CD4-positive, CD25-positive, alpha-beta regulatory T cell (primary cell): Measurements from ENCODE around the gene NAV2. TPM values are rescaled to one million over a fixed set of nuclear protein-coding genes. Genes with fewer than 3 reads are reported as not detected.

Experiments
- ATAC-seq, 2 donors: fragments of 150-1000 bp; cut with Tn5 transposase; one replicate each; pipeline ENCODE4 v1.10.0; 2021; ENCODE audit warnings: low read depth in 2 of 2, moderate number of reproducible peaks in 2 of 2, moderate library complexity in 1 of 2
- DNase-seq, 3 donors: peaks; one replicate each; pipeline versions ENCODE4 v3.0.0 to v3.0.0-alpha.2; 2012 to 2022; ENCODE audit warnings: mixed read lengths in 1 of 3
- H3K27ac ChIP-seq: one replicate; pipeline ENCODE4 v1.7.0; 2013; ENCODE audit warnings: mild to moderate bottlenecking, low read length; ENCODE audit not compliant: insufficient read depth, poor library complexity, severe bottlenecking
- H3K27me3 ChIP-seq: one replicate; pipeline ENCODE4 v1.7.0; 2013; ENCODE audit warnings: low read length; ENCODE audit not compliant: control insufficient read depth, insufficient read depth
- H3K36me3 ChIP-seq: one replicate; pipeline ENCODE4 v1.7.0; 2013; ENCODE audit warnings: mild to moderate bottlenecking, low read length, moderate library complexity; ENCODE audit not compliant: control insufficient read depth, insufficient read depth
- H3K4me1 ChIP-seq: 2 replicates; pipeline ENCODE4 v1.7.0; 2013; ENCODE audit warnings: mild to moderate bottlenecking, low read length; ENCODE audit not compliant: insufficient read depth, control insufficient read depth, poor library complexity, severe bottlenecking
- H3K4me3 ChIP-seq: one replicate; pipeline ENCODE4 v1.7.0; 2013; ENCODE audit warnings: low read depth, mild to moderate bottlenecking, low read length, moderate library complexity
- H3K9me3 ChIP-seq, 2 experiments: 1 replicate in 1 of 2; 2 replicates in 1 of 2; pipeline ENCODE4 v1.7.0; 2013; ENCODE audit warnings: low read length in 2 of 2, mild to moderate bottlenecking in 1 of 2, moderate library complexity in 1 of 2; ENCODE audit not compliant: control insufficient read depth in 2 of 2
- H3K27ac Mint-ChIP-seq, 3 donors: one replicate each; pipeline ENCODE4 v1.8.0; 2020 to 2022; ENCODE audit warnings: mild to moderate bottlenecking in 3 of 3, mixed read lengths in 3 of 3, moderate library complexity in 2 of 3
- H3K27me3 Mint-ChIP-seq: one replicate; pipeline ENCODE4 v1.8.0; 2022; ENCODE audit warnings: mild to moderate bottlenecking, mixed read lengths
- H3K36me3 Mint-ChIP-seq: one replicate; pipeline ENCODE4 v1.8.0; 2020; ENCODE audit warnings: mixed read lengths
- H3K4me1 Mint-ChIP-seq, 4 donors: one replicate each; pipeline ENCODE4 v1.8.0; 2020 to 2022; ENCODE audit warnings: mixed read lengths in 4 of 4, mild to moderate bottlenecking in 1 of 4
- H3K4me3 Mint-ChIP-seq, 4 donors: one replicate each; pipeline ENCODE4 v1.8.0; 2020 to 2022; ENCODE audit warnings: mild to moderate bottlenecking in 4 of 4, mixed read lengths in 4 of 4, moderate library complexity in 3 of 4
- H3K9me3 Mint-ChIP-seq, 7 donors: one replicate each; pipeline ENCODE4 v1.8.0; 2020 to 2022; ENCODE audit warnings: mixed read lengths in 7 of 7, mild to moderate bottlenecking in 3 of 7, moderate library complexity in 2 of 7
- polyA plus RNA-seq, 4 donors: library from polyadenylated mRNA; unstranded; fragments of 300-500 nt; fragmentation: Illumina TruSeq; gene quantifications; one replicate each; pipeline ENCODE4 v1.2.3, GENCODE V29; 2021
- total RNA-seq: library from RNA; stranded (reverse); gene quantifications from one replicate; pipeline ENCODE4 v1.2.3, GENCODE V29; 2022

The NAV2 gene
- total RNA-seq (0.59 TPM), polyA plus RNA-seq (under 1 TPM in 2 of 4 donors, not detected in 2; 0.14 to 0.36 TPM)

GRCh38 chr11:19712281-19713195 lies at the start of gene NAV2:
Gene NAV2 (plus strand): TSS chr11:19712837. CDS start chr11:19713696, 859 bp downstream.
- peak within 1 kb of the TSS; percentile 89 to 99 (median 95) for H3K4me3 Mint-ChIP-seq
- H3K27me3 Mint-ChIP-seq = peaks cover 58% of the 10 kb centered on the region
- H3K36me3 Mint-ChIP-seq = no peaks in the 10 kb centered on the region

GRCh38 chr11:19663206-19663605 lies 49.4 kb upstream of the NAV2 start:
- DNase-seq = no peak
- H3K36me3 ChIP-seq = no peaks in the 10 kb centered on the region
- H3K4me3 Mint-ChIP-seq = no peak overlapping the region
- H3K36me3 Mint-ChIP-seq = no peaks in the 10 kb centered on the region
- H3K27me3 Mint-ChIP-seq = no peaks in the 10 kb centered on the region
- H3K27ac ChIP-seq = no peak overlapping the region
- no peak overlapping the region for H3K27ac Mint-ChIP-seq
- no peaks in the 10 kb centered on the region for H3K4me1 ChIP-seq
- no peaks in the 10 kb centered on the region for H3K9me3 ChIP-seq
- no peaks in the 10 kb centered on the region for H3K27me3 ChIP-seq
- peaks cover 0 to 3% (median 0%) of the 10 kb centered on the region in 7 donors for H3K9me3 Mint-ChIP-seq
- no peak for ATAC-seq
- no peak overlapping the region for H3K4me3 ChIP-seq
- peaks cover 0 to 7% (median 0%) of the 10 kb centered on the region in 4 donors for H3K4me1 Mint-ChIP-seq

More at GRCh38 chr11:19712281-19713195, at the start of gene NAV2:
- H3K27me3 ChIP-seq = peaks cover 20% of the 10 kb centered on the region
- no peaks in the 10 kb centered on the region for H3K36me3 ChIP-seq
- peaks cover 0 to 2% (median 0%) of the 10 kb centered on the region in 7 donors for H3K9me3 Mint-ChIP-seq
- no peaks in the 10 kb centered on the region for H3K9me3 ChIP-seq
- DNase-seq (peak; percentile 67 to 81 (median 71)), ATAC-seq (peak; percentile 97 to 99)
- peak within 1 kb of the TSS; percentile 55 for H3K4me3 ChIP-seq
- peak within 1 kb of the TSS; percentile 55 for H3K27ac ChIP-seq
- peaks cover 4 to 40% (median 12%) of the 10 kb centered on the region in 4 donors for H3K4me1 Mint-ChIP-seq
- H3K4me1 ChIP-seq = peaks cover 27% of the 10 kb centered on the region
- peak within 1 kb of the TSS; percentile 47 to 92 (median 91) for H3K27ac Mint-ChIP-seq

DNA sequence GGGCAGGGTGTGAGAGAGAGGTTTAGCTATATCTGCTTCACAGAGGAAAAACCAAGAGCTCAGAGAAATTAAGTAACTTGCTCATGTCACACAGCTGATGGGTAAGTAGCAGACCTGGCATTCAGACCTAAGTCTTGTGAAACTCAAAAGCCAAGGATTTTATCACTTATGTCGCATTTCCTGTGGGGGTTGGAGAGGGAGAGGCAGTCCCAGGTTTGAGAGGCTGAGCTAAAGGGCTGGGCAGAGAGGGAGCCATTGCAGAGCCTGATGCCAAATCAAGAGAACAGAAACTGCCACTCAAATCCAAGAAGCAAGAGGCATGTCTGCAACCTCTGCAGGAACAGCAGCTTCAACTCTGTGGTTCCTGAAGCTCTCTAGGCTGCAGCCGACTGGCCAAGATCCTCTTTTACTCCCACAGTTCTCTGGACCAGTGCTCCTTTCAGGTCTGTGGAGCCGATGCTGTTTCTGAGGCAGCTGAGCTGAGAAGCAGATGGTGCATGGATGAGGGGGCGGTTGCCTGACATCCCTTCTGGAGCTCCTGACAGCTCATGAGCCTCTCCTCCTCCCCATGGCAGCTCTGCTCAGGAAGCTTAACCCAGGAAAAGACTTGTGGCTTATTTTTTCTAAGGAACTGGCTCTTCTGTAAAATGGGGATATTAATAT lies 47.6 kb upstream of the NAV2 start:
- Histone ChIP-seq H3K4me3 (no peak overlapping the region), H3K27me3 (no peaks in the 10 kb centered on the region), H3K27ac (no peak overlapping the region), H3K9me3 (no peaks in the 10 kb centered on the region), H3K36me3 (no peaks in the 10 kb centered on the region), H3K4me1 (no peaks in the 10 kb centered on the region)
- Mint-ChIP-seq H3K9me3 (peaks cover 0 to 3% (median 0%) of the 10 kb centered on the region in 7 donors), H3K27me3 (no peaks in the 10 kb centered on the region), H3K4me3 (no peak overlapping the region), H3K36me3 (no peaks in the 10 kb centered on the region), H3K27ac (peak overlapping the region in 1 of 3 donors; percentile 33), H3K4me1 (peaks cover 0 to 3% (median 0%) of the 10 kb centered on the region in 4 donors)
- DNase-seq = no peak
- no peak for ATAC-seq

DNA sequence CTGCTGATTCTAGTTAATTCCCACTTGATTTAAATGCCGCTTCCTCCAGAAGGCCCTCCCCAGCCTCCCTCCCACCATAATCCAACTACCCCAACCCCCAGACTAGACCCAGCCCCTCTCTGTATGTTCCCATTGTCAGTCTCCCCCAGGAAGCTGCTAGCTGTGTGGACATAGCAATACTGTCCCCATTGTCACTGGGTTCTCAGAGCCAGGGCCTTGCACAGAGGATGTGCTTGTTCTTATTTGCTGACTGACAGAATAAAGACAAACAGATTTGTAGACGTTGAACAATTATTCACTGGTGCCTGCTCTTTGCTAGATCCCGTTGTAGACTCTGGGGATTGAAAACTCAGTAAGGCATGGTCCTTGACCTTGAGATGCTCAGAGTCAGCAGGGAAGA lies 45.7 kb upstream of the NAV2 start:
- no peaks in the 10 kb centered on the region for H3K36me3 Mint-ChIP-seq

DNA sequence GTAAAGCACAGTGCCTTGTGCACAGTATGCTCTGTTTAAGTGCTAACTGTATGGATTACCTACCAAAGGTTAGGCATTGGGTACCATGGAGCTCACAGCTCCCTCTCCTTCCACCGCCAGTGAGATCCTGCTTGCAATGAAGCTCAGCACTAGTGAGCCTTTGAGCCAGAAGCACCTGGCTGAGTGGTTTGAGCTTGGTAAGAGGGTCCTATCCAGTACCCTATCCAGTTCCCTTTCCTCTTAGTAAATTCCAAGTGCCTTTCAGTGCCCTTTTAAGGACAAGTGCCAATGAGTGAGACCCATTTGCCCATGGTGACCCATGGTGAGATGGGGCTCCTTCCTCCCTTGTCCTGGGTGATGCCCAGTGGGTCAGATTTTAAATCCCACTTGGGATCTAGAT lies 43.1 kb upstream of the NAV2 start:
- no peaks in the 10 kb centered on the region for H3K4me1 ChIP-seq
- Mint-ChIP-seq H3K9me3 (no peaks in the 10 kb centered on the region), H3K27ac (no peak overlapping the region), H3K27me3 (peaks cover 6% of the 10 kb centered on the region), H3K4me1 (no peaks in the 10 kb centered on the region), H3K4me3 (no peak overlapping the region), H3K36me3 (no peaks in the 10 kb centered on the region)
- no peak for DNase-seq
- H3K36me3 ChIP-seq = no peaks in the 10 kb centered on the region
- ATAC-seq = no peak
- no peak overlapping the region for H3K4me3 ChIP-seq
- no peaks in the 10 kb centered on the region for H3K9me3 ChIP-seq
- H3K27ac ChIP-seq = no peak overlapping the region
- H3K27me3 ChIP-seq = peaks cover 6% of the 10 kb centered on the region

More for the DNA sequence above, 45.7 kb upstream of the NAV2 start:
- H3K4me3 ChIP-seq = no peak overlapping the region
- H3K27ac ChIP-seq = no peak overlapping the region
- H3K9me3 ChIP-seq = no peaks in the 10 kb centered on the region
- no peaks in the 10 kb centered on the region for H3K36me3 ChIP-seq
- no peaks in the 10 kb centered on the region for H3K27me3 Mint-ChIP-seq
- H3K9me3 Mint-ChIP-seq = peaks cover 0 to 3% (median 0%) of the 10 kb centered on the region in 7 donors
- no peaks in the 10 kb centered on the region for H3K4me1 Mint-ChIP-seq
- no peak for ATAC-seq
- H3K4me3 Mint-ChIP-seq = no peak overlapping the region
- H3K27ac Mint-ChIP-seq = no peak overlapping the region
- no peaks in the 10 kb centered on the region for H3K4me1 ChIP-seq
- DNase-seq = no peak
- H3K27me3 ChIP-seq = no peaks in the 10 kb centered on the region

DNA sequence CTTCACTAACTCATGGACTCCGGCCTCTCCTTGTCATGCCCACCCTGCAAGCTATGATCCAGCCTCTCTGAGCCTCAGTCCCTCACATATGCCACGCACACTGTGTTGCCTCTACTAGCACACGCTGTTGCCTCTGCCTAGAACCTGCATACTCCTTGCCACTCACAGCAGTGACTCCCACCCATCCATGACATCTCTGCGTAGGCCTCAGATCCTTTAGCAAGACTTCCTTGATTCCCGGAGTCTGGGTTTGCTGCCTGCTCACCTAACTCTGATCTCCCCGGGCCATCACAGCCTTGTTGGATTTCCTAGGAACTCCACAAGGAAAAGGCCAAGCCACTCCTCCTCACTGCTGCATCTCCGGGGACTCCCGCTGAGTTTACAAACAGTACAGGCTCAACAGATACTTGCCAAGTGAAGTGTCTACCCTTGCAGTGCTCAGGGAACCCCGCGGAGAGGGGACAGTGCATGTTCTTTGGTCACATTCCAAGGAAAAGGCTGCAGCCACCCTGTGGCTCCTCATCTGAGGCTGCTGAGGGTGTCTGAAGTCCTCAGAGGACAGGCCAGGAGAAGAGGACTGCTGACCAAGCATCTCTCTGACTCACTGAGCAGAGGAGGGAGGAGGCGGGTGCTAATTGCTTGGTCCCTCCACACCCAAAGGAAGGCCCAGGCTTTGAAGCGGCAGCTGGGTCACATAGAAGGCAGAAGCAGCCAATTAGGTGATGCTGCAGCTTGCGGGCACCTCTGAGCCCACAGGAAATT lies 42.4 kb upstream of the NAV2 start:
- Histone ChIP-seq H3K4me3 (no peak overlapping the region), H3K27ac (no peak overlapping the region), H3K36me3 (no peaks in the 10 kb centered on the region), H3K9me3 (no peaks in the 10 kb centered on the region), H3K4me1 (no peaks in the 10 kb centered on the region), H3K27me3 (peaks cover 6% of the 10 kb centered on the region)
- no peaks in the 10 kb centered on the region for H3K4me1 Mint-ChIP-seq
- no peaks in the 10 kb centered on the region for H3K36me3 Mint-ChIP-seq
- peaks cover 0 to under 1% (median 0%) of the 10 kb centered on the region in 7 donors for H3K9me3 Mint-ChIP-seq
- ATAC-seq = no peak
- no peak for DNase-seq
- H3K27me3 Mint-ChIP-seq = peaks cover 7% of the 10 kb centered on the region
- H3K4me3 Mint-ChIP-seq = no peak overlapping the region
- H3K27ac Mint-ChIP-seq = no peak overlapping the region

DNA sequence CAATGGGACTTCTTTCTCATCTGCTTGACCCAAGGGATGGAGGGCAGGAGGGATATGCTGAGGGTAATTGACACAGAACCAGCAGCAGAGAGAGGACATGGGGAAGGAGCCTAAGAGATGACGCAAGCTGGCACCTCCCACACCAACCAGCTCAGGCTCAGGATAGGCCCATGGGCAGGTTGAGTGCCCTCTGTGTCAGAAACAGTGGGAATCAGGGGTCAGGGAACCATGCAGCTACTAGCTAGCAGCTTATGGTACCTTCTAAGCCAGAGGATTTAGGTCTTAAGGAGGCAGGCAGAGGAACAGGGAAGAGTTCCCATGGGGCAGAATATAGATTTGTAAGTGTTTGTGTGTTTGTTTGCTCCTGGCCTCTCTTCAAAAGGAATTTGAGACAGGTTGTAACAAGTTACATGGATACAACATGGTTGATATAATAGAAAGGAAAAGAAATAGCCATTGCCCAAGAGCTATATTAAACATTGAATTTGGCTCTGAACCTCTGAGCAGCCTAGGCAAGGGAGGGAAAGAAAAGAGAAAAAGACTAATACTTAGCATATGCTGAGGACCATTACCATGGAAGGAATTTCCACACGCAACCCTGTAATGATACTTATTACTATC lies 39.9 kb upstream of the NAV2 start:
- H3K4me1 ChIP-seq = no peaks in the 10 kb centered on the region
- Mint-ChIP-seq H3K9me3 (peaks cover 0 to 2% (median 0%) of the 10 kb centered on the region in 7 donors), H3K36me3 (no peaks in the 10 kb centered on the region), H3K4me1 (no peaks in the 10 kb centered on the region), H3K27me3 (peaks cover 14% of the 10 kb centered on the region), H3K27ac (no peak overlapping the region), H3K4me3 (no peak overlapping the region)
- DNase-seq (no peak), ATAC-seq (no peak)
- no peak overlapping the region for H3K27ac ChIP-seq
- no peaks in the 10 kb centered on the region for H3K36me3 ChIP-seq
- no peak overlapping the region for H3K4me3 ChIP-seq
- H3K9me3 ChIP-seq = no peaks in the 10 kb centered on the region
- peaks cover 6% of the 10 kb centered on the region for H3K27me3 ChIP-seq
